A549 treated with Mapracorat at 1 μM for 4 hours (cell line): ENCODE results near the gene SF3B1. TPM values are rescaled to one million over a fixed set of nuclear protein-coding genes. Genes with fewer than 3 reads are reported as not detected.

ENCODE experiments used
- total RNA-seq: library from RNA; stranded (reverse); fragments of 200-300 nt; extraction: Qiagen RNA extraction; gene quantifications from 5 replicates; pipeline ENCODE4 v1.2.3, GENCODE V29; 2022

Gene SF3B1
- total RNA-seq, result 109 to 150 TPM (median 130 TPM) in 5 replicates

GRCh38 chr2:197434541-197435513 is at the start of gene SF3B1:
Gene SF3B1 (minus strand): TSS chr2:197435028. CDS start chr2:197434999, 29 bp downstream.

GRCh38 chr2:197453123-197453913 is 18.5 kb upstream of the SF3B1 start, which contains the start of gene COQ10B:
Gene COQ10B (plus strand): TSS chr2:197453552. CDS start chr2:197453561, 9 bp downstream.

Other genes with a start within 250 kb of the SF3B1 start
- gene ANKRD44, start 124.2 kb downstream of the SF3B1 start, total RNA-seq, result 1.2 to 3.3 TPM (median 2.7 TPM) in 5 replicates
- 15.2 to 18.6 TPM (median 18.1 TPM) in 5 replicates for gene COQ10B, start 18.5 kb upstream of the SF3B1 start, total RNA-seq
- gene HSPD1, start 64.8 kb upstream of the SF3B1 start, total RNA-seq, result 567 to 637 TPM (median 602 TPM) in 5 replicates
- gene HSPE1, start 65.4 kb upstream of the SF3B1 start, total RNA-seq, result 400 to 891 TPM (median 465 TPM) in 5 replicates
- 20.0 to 32.3 TPM (median 27.3 TPM) in 5 replicates for gene MOB4, start 81.0 kb upstream of the SF3B1 start, total RNA-seq
- 0.02 TPM in 1 of 5 replicates, not detected in the others for gene RFTN2, start 240.6 kb upstream of the SF3B1 start, total RNA-seq